ENCODE data around the gene SLC2A5.

- TF ChIP-seq EZH2 (IDR thresholded peaks at IDR 0.05; ENCODE audit: borderline replicate concordance, low read depth, low read length, poor library complexity, severe bottlenecking) (no peak), CTCF (conservative IDR thresholded peaks at IDR 0.05; ENCODE audit: low read depth, low read length) (no peak)
These were observed 79.6 kb downstream of the SLC2A5 start for GRCh38 chr1:8989821-8990220.

Data from A673 (cell line).